H9 (cell line): ENCODE results near the gene ZBTB12. TPM values are rescaled to one million over a fixed set of nuclear protein-coding genes. Genes with fewer than 3 reads are reported as not detected.

Source experiments
- DNase-seq: peaks from one replicate; pipeline ENCODE4 v3.0.0-alpha.2; 2017
- H2AFZ ChIP-seq: one replicate; pipeline ENCODE4 v1.6.1; 2013; ENCODE audit warnings: mild to moderate bottlenecking, low read length, control low read depth, moderate library complexity
- H2AK5ac ChIP-seq: 2 replicates; pipeline ENCODE4 v1.6.1; 2013; ENCODE audit warnings: low read length, control low read depth, mixed read lengths; ENCODE audit not compliant: insufficient read length
- H2BK120ac ChIP-seq: one replicate; pipeline ENCODE4 v1.6.1; 2013; ENCODE audit warnings: low read depth, mild to moderate bottlenecking, low read length, control low read depth, inconsistent platforms; ENCODE audit not compliant: poor library complexity, severe bottlenecking
- H2BK12ac ChIP-seq: 2 replicates; pipeline ENCODE4 v1.6.1; 2013; ENCODE audit warnings: low read length, control low read depth, mixed read lengths, low read depth; ENCODE audit not compliant: insufficient read length
- H2BK15ac ChIP-seq: 2 replicates; pipeline ENCODE4 v1.6.1; 2013; ENCODE audit warnings: low read depth, low read length, control low read depth
- H2BK20ac ChIP-seq: one replicate; pipeline ENCODE4 v1.6.1; 2013; ENCODE audit warnings: low read depth, mild to moderate bottlenecking, low read length, control low read depth, inconsistent platforms; ENCODE audit not compliant: poor library complexity, severe bottlenecking
- H2BK5ac ChIP-seq: 2 replicates; pipeline ENCODE4 v1.6.1; 2013; ENCODE audit warnings: low read length, control low read depth, mixed read lengths; ENCODE audit not compliant: insufficient read length
- H3K14ac ChIP-seq: 2 replicates; pipeline ENCODE4 v1.6.1; 2013; ENCODE audit warnings: low read length, control low read depth; ENCODE audit not compliant: insufficient read depth
- H3K18ac ChIP-seq: 2 replicates; pipeline ENCODE4 v1.6.1; 2013; ENCODE audit warnings: low read depth, mild to moderate bottlenecking, mixed read lengths, low read length, control low read depth; ENCODE audit not compliant: insufficient read length
- H3K23ac ChIP-seq: 2 replicates; pipeline ENCODE4 v1.6.1; 2013; ENCODE audit warnings: low read length, control low read depth, mixed read lengths, low read depth; ENCODE audit not compliant: insufficient read length
- H3K23me2 ChIP-seq: 2 replicates; pipeline ENCODE4 v1.6.1; 2013; ENCODE audit warnings: low read depth, mild to moderate bottlenecking, mixed read lengths, low read length, control low read depth; ENCODE audit not compliant: insufficient read length, poor library complexity, severe bottlenecking
- H3K27ac ChIP-seq: 2 replicates; pipeline ENCODE4 v1.5.1; 2013; ENCODE audit warnings: low read length, control low read depth, mixed read lengths, low read depth; ENCODE audit not compliant: insufficient read length
- H3K27me3 ChIP-seq: 2 replicates; pipeline ENCODE4 v1.6.1; 2013; ENCODE audit warnings: low read length, control low read depth, inconsistent platforms; ENCODE audit not compliant: insufficient read depth
- H3K4ac ChIP-seq: 2 replicates; pipeline ENCODE4 v1.6.1; 2013; ENCODE audit warnings: low read depth, mild to moderate bottlenecking, control low read depth, inconsistent platforms, low read length, moderate library complexity
- H3K4me1 ChIP-seq: 2 replicates; pipeline ENCODE4 v1.6.1; 2013; ENCODE audit warnings: low read length, control low read depth, inconsistent platforms; ENCODE audit not compliant: insufficient read depth
- H3K4me2 ChIP-seq: 2 replicates; pipeline ENCODE4 v1.6.1; 2013; ENCODE audit warnings: low read length, control low read depth, mixed read lengths; ENCODE audit not compliant: insufficient read length, insufficient read depth
- H3K56ac ChIP-seq: 2 replicates; pipeline ENCODE4 v1.6.1; 2013; ENCODE audit warnings: low read depth, mild to moderate bottlenecking, mixed read lengths, low read length, control low read depth; ENCODE audit not compliant: insufficient read length
- H3K79me1 ChIP-seq: 2 replicates; pipeline ENCODE4 v1.6.1; 2013; ENCODE audit warnings: low read depth, mild to moderate bottlenecking, moderate library complexity, low read length, control low read depth, inconsistent platforms; ENCODE audit not compliant: insufficient read depth, poor library complexity, severe bottlenecking
- H3K79me2 ChIP-seq: 2 replicates; pipeline ENCODE4 v1.6.1; 2013; ENCODE audit warnings: low read length, control low read depth, inconsistent platforms; ENCODE audit not compliant: insufficient read depth
- H3K9ac ChIP-seq: 2 replicates; pipeline ENCODE4 v1.6.1; 2013; ENCODE audit warnings: low read length, control low read depth, mixed read lengths; ENCODE audit not compliant: insufficient read length; ENCODE audit errors: extremely low read depth
- H3K9me3 ChIP-seq: one replicate; pipeline ENCODE4 v1.6.1; 2013; ENCODE audit warnings: low read depth, low read length, inconsistent platforms; ENCODE audit not compliant: control insufficient read depth
- H3T11ph ChIP-seq: one replicate; pipeline ENCODE4 v1.6.1; 2013; ENCODE audit warnings: mild to moderate bottlenecking, low read length, control low read depth, inconsistent platforms
- H4K20me1 ChIP-seq: one replicate; pipeline ENCODE4 v1.6.1; 2013; ENCODE audit not compliant: control insufficient read depth, insufficient read length, insufficient read depth
- H4K5ac ChIP-seq: 2 replicates; pipeline ENCODE4 v1.6.1; 2013; ENCODE audit warnings: low read depth, mild to moderate bottlenecking, mixed read lengths, low read length, control low read depth; ENCODE audit not compliant: insufficient read length
- H4K8ac ChIP-seq: replicated peaks from 2 replicates; pipeline ENCODE4 v1.6.1; 2013; ENCODE audit warnings: low read length, control low read depth, mixed read lengths, low read depth; ENCODE audit not compliant: insufficient read length
- H4K91ac ChIP-seq: 2 replicates; pipeline ENCODE4 v1.6.1; 2013; ENCODE audit warnings: low read depth, mild to moderate bottlenecking, moderate library complexity, mixed read lengths, low read length, control low read depth; ENCODE audit not compliant: insufficient read length
- H3K27ac Mint-ChIP-seq, 3 experiments: 2 replicates in 2 of 3; 3 replicates in 1 of 3; pipeline ENCODE4 v1.8.0; 2020 to 2021; ENCODE audit warnings: mixed read lengths in 3 of 3, mild to moderate bottlenecking in 1 of 3, moderate library complexity in 1 of 3
- H3K27me3 Mint-ChIP-seq: 2 replicates; pipeline ENCODE4 v1.8.0; 2021; ENCODE audit warnings: low read depth, mild to moderate bottlenecking, moderate library complexity, mixed read lengths
- H3K36me3 Mint-ChIP-seq, 3 experiments: 2 replicates in 2 of 3; 3 replicates in 1 of 3; pipeline ENCODE4 v1.8.0; 2020 to 2021; ENCODE audit warnings: low read depth in 3 of 3, mixed read lengths in 3 of 3; ENCODE audit not compliant: insufficient read depth in 1 of 3
- H3K4me1 Mint-ChIP-seq, 2 experiments: 2 replicates each; pipeline ENCODE4 v1.8.0; 2020; ENCODE audit warnings: mixed read lengths in 2 of 2
- H3K4me3 Mint-ChIP-seq, 2 experiments: 2 replicates in 1 of 2; 3 replicates in 1 of 2; pipeline ENCODE4 v1.8.0; 2020 to 2021; ENCODE audit warnings: mild to moderate bottlenecking in 2 of 2, mixed read lengths in 2 of 2, moderate library complexity in 1 of 2
- H3K9me3 Mint-ChIP-seq, 2 experiments: 2 replicates in 1 of 2; 3 replicates in 1 of 2; pipeline ENCODE4 v1.8.0; 2020; ENCODE audit warnings: mild to moderate bottlenecking in 2 of 2, mixed read lengths in 2 of 2, moderate library complexity in 1 of 2
- CTCF ChIP-seq: fragments of 200-600 bp; sonication (generic); conservative IDR thresholded peaks from 3 replicates; pipeline ENCODE4 v1.8.0; 2021; ENCODE audit warnings: antibody characterized with exemption, mild to moderate bottlenecking
- WGBS: extraction: QIAGEN DNeasy Blood & Tissue Kit; methylation state at CpG from one replicate; pipeline ENCODE4 v1.1.7; 2013; ENCODE audit warnings: missing lambda C conversion rate, low lambda C conversion rate, mixed read lengths; ENCODE audit not compliant: insufficient read length; ENCODE audit errors: extremely low coverage; 5-methylcytosine and 5-hydroxymethylcytosine counted together
- total RNA-seq: library from RNA; stranded (reverse); gene quantifications from 2 replicates; pipeline ENCODE4 v1.2.1, GENCODE V29; 2021

ZBTB12 gene
- total RNA-seq, 1 experiment from 2014 or later, result 31.0 TPM

DNA sequence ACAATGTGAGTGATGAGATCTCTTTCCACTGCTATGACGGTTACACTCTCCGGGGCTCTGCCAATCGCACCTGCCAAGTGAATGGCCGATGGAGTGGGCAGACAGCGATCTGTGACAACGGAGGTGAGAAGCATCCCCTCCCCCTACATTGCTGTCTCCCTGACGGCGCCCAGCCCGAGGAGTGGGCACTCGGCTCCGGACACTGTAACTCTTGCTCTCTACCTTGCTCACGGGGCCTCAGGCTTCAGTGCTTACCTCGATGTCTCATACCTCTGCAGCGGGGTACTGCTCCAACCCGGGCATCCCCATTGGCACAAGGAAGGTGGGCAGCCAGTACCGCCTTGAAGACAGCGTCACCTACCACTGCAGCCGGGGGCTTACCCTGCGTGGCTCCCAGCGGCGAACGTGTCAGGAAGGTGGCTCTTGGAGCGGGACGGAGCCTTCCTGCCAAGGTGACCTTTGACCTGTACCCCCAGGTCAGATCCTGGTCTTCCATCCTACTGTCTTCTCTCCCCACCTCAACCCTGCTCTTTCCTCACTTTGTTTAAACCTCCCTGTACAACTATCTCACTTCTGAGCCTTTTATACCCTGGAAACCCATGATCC, 45.3 kb upstream of the ZBTB12 start:
- DNase-seq, result no peak
- Histone ChIP-seq H2BK15ac (no peak overlapping the region), H3K27ac (no peak overlapping the region)

More for the DNA sequence above, 45.3 kb upstream of the ZBTB12 start:
- no peaks in the 10 kb centered on the region for H3K79me2 ChIP-seq
- no peak overlapping the region for H2BK20ac ChIP-seq
- H2BK12ac ChIP-seq, result no peak overlapping the region
- H3K79me1 ChIP-seq, result no peaks in the 10 kb centered on the region
- no peak overlapping the region for H4K8ac ChIP-seq
- H2BK5ac ChIP-seq, result no peak overlapping the region
- no peak overlapping the region; a peak in 1 of 7 replicates for H3K27ac Mint-ChIP-seq
- H3K4me1 ChIP-seq, result no peaks in the 10 kb centered on the region
- H2AFZ ChIP-seq, result no peak overlapping the region
- no peaks in the 10 kb centered on the region for H3K9me3 Mint-ChIP-seq
- H3K9ac ChIP-seq, result no peak overlapping the region
- H3T11ph ChIP-seq, result no peak overlapping the region
- WGBS, result no CpG with 5 or more reads among the region's 24 CpGs
- H3K9me3 ChIP-seq, result no peaks in the 10 kb centered on the region
- H4K5ac ChIP-seq, result no peak overlapping the region
- no peak for TF ChIP-seq CTCF
- no peak overlapping the region for H2AK5ac ChIP-seq
- peaks cover 57% of the 10 kb centered on the region for H3K27me3 Mint-ChIP-seq
- H3K4me1 Mint-ChIP-seq, result peaks cover 5 to 8% of the 10 kb centered on the region in 2 experiments; a peak in 3 of 4 replicates
- no peak overlapping the region; a peak in 1 of 5 replicates for H3K4me3 Mint-ChIP-seq
- no peak overlapping the region for H2BK120ac ChIP-seq
- no peaks in the 10 kb centered on the region for H3K27me3 ChIP-seq
- H3K18ac ChIP-seq, result no peak overlapping the region
- peaks cover 0 to 20% (median 10%) of the 10 kb centered on the region in 3 experiments; a peak in 6 of 7 replicates for H3K36me3 Mint-ChIP-seq
- H4K20me1 ChIP-seq, result peaks cover 2% of the 10 kb centered on the region
- H3K56ac ChIP-seq, result no peak overlapping the region
- no peak overlapping the region for H3K4ac ChIP-seq
- no peak overlapping the region for H4K91ac ChIP-seq
- H3K23me2 ChIP-seq, result no peaks in the 10 kb centered on the region
- H3K14ac ChIP-seq, result no peak overlapping the region
- H3K4me2 ChIP-seq, result no peak overlapping the region
- no peak overlapping the region for H3K23ac ChIP-seq
